Retinal pigment epithelial cell (primary cell): Measurements from ENCODE around the gene FDXR.

Source experiments
- DNase-seq: peaks from one replicate; pipeline ENCODE4 v3.0.0-alpha.2; 2010; ENCODE audit warnings: low read depth
- H3K4me3 ChIP-seq: 2 replicates; pipeline ENCODE4 v1.5.1; 2011; ENCODE audit warnings: mild to moderate bottlenecking, low read length, control low read depth, moderate library complexity
- TF ChIP-seq, protein P1 (sequence below): conservative IDR thresholded peaks from 2 replicates; pipeline ENCODE4 v1.5.1; 2011; ENCODE audit warnings: low read depth, low read length, control low read depth, inconsistent platforms

Gene FDXR

DNA sequence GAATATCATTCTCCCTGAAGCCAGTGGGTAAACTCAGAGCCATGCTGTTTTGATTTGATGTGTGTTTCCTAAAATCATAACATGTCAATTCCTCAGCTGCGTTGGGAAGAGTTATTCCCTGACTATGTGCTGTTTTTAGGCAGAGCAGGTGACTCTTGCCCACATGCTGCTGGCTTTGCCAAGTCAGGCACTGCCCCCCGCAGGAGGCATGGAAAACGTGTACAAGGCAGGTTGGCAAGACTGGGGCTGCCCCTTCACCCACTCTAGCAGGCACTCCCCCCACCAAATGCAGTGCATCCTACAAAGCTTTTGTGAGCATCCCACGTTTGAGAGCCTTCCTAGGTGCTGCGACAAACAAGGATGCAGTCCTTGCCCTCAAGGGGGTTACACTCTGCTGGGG, 58.3 kb downstream of the FDXR start:
- DNase-seq, result no peak
- TF ChIP-seq, protein P1, sequence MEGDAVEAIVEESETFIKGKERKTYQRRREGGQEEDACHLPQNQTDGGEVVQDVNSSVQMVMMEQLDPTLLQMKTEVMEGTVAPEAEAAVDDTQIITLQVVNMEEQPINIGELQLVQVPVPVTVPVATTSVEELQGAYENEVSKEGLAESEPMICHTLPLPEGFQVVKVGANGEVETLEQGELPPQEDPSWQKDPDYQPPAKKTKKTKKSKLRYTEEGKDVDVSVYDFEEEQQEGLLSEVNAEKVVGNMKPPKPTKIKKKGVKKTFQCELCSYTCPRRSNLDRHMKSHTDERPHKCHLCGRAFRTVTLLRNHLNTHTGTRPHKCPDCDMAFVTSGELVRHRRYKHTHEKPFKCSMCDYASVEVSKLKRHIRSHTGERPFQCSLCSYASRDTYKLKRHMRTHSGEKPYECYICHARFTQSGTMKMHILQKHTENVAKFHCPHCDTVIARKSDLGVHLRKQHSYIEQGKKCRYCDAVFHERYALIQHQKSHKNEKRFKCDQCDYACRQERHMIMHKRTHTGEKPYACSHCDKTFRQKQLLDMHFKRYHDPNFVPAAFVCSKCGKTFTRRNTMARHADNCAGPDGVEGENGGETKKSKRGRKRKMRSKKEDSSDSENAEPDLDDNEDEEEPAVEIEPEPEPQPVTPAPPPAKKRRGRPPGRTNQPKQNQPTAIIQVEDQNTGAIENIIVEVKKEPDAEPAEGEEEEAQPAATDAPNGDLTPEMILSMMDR, result peak; percentile 18
- H3K4me3 ChIP-seq, result no peak overlapping the region
